PFSK-1 (cell line): Measurements from ENCODE around the gene HIBCH.

ENCODE experiments used
- FOXP2 ChIP-seq: optimal IDR thresholded peaks from 2 replicates; pipeline ENCODE3; 2011; ENCODE audit warnings: borderline replicate concordance, control low read depth, inconsistent platforms; ENCODE audit not compliant: insufficient read depth; ENCODE audit errors: extremely low read length, extremely low read depth
- POLR2AphosphoS5 ChIP-seq: IDR thresholded peaks from 2 replicates; pipeline ENCODE4 v1.6.1; 2012; ENCODE audit warnings: low read depth, mild to moderate bottlenecking, control low read depth, low read length, moderate library complexity
- SIN3A ChIP-seq: IDR thresholded peaks from 2 replicates; pipeline ENCODE4 v1.6.1; 2012; ENCODE audit warnings: mild to moderate bottlenecking, low read length, moderate library complexity, borderline replicate concordance; ENCODE audit not compliant: insufficient read depth
- TAF1 ChIP-seq: IDR thresholded peaks from 2 replicates; pipeline ENCODE4 v1.6.1; 2012; ENCODE audit warnings: low read length, control low read depth, borderline replicate concordance; ENCODE audit not compliant: insufficient read depth
- TF ChIP-seq, protein P1 (sequence below), 2 experiments: IDR thresholded peaks; 2 replicates each; pipeline versions ENCODE4 v1.6.1 to v1.8.0; 2011 to 2012; ENCODE audit warnings: low read depth in 2 of 2, low read length in 2 of 2, control low read depth in 1 of 2, inconsistent platforms in 1 of 2, mild to moderate bottlenecking in 1 of 2, moderate library complexity in 1 of 2; ENCODE audit not compliant: insufficient read depth in 1 of 2

HIBCH gene

DNA sequence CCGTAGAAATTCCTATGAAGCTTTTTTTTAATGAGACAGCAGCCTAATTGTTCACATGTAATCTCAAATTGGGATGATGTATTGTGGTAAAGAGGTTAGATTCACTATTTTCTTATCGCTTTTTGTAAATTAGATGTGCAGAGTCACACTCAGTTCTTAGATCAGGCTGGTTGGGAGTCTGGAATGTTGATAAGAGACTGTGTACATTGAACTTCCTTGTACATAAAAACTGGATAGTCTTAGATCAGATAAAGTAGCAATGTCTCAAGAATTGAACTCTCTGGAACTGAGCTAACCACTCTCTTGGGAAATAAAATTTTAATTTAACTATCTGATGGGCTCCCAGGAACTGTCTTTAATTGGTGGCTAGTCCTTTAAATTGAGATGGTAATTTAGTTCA lies 149.0 kb downstream of the HIBCH start:
- TF ChIP-seq TAF1 (no peak), SIN3A (no peak), POLR2AphosphoS5 (no peak), FOXP2 (no peak)
- TF ChIP-seq, protein P1, sequence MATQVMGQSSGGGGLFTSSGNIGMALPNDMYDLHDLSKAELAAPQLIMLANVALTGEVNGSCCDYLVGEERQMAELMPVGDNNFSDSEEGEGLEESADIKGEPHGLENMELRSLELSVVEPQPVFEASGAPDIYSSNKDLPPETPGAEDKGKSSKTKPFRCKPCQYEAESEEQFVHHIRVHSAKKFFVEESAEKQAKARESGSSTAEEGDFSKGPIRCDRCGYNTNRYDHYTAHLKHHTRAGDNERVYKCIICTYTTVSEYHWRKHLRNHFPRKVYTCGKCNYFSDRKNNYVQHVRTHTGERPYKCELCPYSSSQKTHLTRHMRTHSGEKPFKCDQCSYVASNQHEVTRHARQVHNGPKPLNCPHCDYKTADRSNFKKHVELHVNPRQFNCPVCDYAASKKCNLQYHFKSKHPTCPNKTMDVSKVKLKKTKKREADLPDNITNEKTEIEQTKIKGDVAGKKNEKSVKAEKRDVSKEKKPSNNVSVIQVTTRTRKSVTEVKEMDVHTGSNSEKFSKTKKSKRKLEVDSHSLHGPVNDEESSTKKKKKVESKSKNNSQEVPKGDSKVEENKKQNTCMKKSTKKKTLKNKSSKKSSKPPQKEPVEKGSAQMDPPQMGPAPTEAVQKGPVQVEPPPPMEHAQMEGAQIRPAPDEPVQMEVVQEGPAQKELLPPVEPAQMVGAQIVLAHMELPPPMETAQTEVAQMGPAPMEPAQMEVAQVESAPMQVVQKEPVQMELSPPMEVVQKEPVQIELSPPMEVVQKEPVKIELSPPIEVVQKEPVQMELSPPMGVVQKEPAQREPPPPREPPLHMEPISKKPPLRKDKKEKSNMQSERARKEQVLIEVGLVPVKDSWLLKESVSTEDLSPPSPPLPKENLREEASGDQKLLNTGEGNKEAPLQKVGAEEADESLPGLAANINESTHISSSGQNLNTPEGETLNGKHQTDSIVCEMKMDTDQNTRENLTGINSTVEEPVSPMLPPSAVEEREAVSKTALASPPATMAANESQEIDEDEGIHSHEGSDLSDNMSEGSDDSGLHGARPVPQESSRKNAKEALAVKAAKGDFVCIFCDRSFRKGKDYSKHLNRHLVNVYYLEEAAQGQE (IDR thresholded peaks at IDR 0.05; ENCODE audit: insufficient read depth in 1 of 2, low read depth in 2 of 2, low read length in 2 of 2): no peak

DNA sequence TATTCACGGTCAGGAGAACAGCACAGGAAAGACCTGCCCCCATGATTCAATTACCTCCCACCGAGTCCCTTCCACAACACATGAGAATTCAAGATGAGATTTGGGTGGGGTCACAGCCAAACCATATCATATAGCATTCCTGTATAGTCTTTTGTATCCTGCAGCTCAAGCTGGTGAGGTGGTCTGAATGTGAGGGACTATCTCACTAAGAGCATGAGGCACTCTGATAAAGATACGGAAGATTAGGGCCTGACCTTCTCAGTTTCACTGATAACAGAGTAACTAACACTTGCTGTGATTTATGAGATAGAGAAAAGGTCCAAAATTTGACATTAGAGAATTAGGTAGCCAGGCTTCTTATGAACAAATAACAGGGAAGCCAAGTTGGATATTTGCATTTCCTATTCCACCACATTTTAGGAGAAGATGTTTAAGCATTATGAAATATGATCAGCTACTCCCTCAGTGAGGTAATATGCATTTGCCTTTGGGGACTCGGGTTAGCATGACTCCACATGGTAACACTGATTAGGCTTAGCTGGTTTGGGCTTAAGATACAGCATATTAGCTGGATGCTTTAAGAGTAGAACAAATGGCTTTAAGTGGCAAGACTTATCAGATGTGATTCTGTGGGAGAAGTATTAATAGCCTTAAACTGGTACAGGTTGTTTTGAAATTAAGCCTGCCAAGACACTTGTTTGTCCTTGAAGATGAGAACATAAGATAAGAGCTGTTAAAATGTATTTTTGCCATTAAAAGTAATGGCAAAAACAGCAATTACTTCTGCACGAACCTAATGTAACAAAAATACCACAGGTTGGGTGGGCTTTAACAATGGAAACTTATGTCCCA lies 150.2 kb downstream of the HIBCH start:
- TF ChIP-seq FOXP2: no peak
- no peak for TF ChIP-seq POLR2AphosphoS5
- TF ChIP-seq, protein P1 (IDR thresholded peaks at IDR 0.05; ENCODE audit: insufficient read depth in 1 of 2, low read depth in 2 of 2, low read length in 2 of 2): no peak
- TF ChIP-seq TAF1: no peak
- TF ChIP-seq SIN3A: no peak

DNA sequence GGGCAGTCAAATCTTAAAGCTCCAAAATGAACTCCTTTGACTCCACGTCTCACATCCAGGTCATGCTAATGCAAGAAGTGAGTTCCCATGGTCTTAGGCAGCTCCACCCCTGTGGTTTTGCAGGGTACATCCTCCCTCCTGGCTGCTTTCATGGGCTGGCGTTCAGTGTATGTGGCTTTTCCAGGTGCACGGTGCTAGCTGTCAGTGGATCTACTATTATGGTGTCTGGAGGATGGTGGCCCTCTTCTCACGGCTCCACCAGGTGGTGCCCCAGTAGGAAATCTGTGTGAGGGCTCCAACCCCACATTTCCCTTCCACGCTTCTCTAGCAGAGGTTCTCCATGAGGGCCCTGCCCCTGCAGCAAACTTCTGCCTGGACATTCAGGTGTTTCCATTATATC lies 151.9 kb downstream of the HIBCH start:
- no peak for TF ChIP-seq TAF1
- TF ChIP-seq, protein P1 (IDR thresholded peaks at IDR 0.05; ENCODE audit: insufficient read depth in 1 of 2, low read depth in 2 of 2, low read length in 2 of 2): no peak
- TF ChIP-seq SIN3A: no peak
- TF ChIP-seq POLR2AphosphoS5: no peak
- no peak for TF ChIP-seq FOXP2

DNA sequence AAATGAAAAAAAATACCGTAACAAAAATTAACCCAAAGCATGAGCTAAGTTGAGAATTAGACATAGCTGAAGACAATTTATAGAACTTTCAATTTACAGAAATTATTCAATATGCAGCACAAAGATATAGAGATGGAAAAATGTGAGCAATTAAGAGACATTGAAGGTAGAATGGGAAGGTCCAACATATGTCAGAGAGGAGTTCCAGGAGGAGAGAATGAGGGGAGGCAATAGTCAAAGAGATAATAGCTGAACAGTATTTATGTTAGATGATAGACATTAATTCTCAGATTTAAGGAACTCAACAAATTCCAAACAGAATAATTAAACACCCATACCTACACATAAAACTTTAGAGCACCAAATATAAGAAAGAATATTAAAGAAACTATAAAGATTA lies 154.1 kb downstream of the HIBCH start:
- TF ChIP-seq SIN3A (no peak), FOXP2 (no peak), POLR2AphosphoS5 (no peak), TAF1 (no peak)
- TF ChIP-seq, protein P1 (IDR thresholded peaks at IDR 0.05; ENCODE audit: insufficient read depth in 1 of 2, low read depth in 2 of 2, low read length in 2 of 2): no peak
